Amniotic stem cell (primary cell): ENCODE results near the gene TRAPPC10.

Experiments
- DNase-seq: peaks from one replicate; lab custom pipeline; 2025; lab: John Stamatoyannopoulos, UW

Gene TRAPPC10, protein sequence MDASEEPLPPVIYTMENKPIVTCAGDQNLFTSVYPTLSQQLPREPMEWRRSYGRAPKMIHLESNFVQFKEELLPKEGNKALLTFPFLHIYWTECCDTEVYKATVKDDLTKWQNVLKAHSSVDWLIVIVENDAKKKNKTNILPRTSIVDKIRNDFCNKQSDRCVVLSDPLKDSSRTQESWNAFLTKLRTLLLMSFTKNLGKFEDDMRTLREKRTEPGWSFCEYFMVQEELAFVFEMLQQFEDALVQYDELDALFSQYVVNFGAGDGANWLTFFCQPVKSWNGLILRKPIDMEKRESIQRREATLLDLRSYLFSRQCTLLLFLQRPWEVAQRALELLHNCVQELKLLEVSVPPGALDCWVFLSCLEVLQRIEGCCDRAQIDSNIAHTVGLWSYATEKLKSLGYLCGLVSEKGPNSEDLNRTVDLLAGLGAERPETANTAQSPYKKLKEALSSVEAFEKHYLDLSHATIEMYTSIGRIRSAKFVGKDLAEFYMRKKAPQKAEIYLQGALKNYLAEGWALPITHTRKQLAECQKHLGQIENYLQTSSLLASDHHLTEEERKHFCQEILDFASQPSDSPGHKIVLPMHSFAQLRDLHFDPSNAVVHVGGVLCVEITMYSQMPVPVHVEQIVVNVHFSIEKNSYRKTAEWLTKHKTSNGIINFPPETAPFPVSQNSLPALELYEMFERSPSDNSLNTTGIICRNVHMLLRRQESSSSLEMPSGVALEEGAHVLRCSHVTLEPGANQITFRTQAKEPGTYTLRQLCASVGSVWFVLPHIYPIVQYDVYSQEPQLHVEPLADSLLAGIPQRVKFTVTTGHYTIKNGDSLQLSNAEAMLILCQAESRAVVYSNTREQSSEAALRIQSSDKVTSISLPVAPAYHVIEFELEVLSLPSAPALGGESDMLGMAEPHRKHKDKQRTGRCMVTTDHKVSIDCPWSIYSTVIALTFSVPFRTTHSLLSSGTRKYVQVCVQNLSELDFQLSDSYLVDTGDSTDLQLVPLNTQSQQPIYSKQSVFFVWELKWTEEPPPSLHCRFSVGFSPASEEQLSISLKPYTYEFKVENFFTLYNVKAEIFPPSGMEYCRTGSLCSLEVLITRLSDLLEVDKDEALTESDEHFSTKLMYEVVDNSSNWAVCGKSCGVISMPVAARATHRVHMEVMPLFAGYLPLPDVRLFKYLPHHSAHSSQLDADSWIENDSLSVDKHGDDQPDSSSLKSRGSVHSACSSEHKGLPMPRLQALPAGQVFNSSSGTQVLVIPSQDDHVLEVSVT

DNA sequence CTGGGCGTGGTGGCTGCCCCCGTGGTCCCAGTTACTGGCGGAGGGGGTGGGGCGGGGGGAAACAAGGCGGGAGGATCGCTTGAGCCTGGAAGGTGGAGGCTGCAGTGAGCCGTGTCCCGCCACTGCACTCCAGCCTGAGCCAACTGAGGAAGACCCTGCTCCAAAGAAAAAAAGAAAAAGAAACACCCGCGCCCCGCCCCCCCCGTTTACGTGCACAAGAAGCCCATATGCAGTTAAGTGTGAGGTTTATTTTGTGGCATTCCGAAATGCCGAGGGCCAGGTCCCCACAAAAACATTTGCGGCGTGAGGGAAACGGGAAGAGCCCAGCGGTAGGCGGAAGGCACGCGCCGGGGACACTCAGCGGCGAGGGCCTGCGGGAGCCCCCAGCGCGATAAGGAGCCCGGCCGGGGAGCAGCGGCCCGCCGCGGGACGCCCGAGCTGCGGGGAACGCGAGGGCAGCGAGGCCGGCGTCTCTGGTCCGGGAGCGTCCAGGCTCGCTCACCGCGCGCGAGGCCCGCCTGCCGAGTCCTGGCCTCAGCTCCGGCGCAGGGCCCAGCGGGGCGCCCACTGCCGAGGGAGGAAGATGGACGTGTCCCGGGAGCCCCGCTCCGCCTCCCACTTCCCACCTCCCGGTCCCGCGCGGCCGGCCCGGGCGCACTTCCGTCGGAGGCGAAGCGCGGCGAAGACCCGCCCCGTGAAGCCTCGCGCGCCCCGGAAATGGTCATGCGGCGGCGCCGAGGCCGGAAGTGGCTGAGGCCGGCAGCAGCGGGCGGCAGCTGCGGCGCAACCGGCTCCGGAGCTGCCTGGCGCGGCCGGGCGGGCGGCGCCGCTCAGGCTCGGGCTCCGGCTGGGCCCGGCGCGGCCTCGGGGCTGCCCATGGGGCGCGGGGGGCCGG lies at the start of gene TRAPPC10:
Gene TRAPPC10, plus strand, starts transcription at position 731 of the 895 bp plus-strand sequence. CDS start 185 bp downstream, outside the sequence.
- peak; percentile 89 for DNase-seq

DNA sequence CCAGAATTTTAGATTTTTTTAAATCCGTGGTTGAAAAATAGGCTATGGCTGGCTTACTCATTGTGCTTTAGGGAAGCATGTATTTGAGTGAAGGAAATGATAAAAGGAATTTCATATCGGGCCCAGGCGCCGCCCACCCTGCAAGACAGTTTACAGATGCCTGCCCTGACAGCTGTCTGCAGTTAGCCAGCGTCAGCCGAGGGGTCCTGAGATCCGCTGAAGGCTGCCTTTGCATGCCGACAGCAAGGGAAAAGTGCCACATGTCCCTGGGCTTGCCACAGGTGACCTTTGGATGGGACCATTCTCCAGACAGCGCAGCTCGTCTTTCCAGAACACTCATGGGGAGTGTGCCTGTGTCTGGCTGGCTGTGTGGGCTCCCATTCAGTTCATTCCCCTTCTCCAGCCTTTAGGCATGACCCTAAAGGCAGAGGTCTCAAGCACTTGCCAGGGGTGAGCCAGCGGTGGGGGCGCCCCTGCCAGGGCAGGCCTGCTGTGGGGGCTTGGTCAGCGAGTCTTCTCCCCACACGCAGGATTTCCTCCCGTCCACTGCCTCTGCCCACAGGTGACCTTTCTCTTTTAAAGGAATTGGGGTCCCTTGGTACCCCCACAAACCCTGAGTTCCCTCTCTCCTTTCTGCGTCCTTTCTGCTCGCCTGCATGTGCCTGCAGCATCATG lies 46.1 kb upstream of the TRAPPC10 start:
- DNase-seq = no peak

DNA sequence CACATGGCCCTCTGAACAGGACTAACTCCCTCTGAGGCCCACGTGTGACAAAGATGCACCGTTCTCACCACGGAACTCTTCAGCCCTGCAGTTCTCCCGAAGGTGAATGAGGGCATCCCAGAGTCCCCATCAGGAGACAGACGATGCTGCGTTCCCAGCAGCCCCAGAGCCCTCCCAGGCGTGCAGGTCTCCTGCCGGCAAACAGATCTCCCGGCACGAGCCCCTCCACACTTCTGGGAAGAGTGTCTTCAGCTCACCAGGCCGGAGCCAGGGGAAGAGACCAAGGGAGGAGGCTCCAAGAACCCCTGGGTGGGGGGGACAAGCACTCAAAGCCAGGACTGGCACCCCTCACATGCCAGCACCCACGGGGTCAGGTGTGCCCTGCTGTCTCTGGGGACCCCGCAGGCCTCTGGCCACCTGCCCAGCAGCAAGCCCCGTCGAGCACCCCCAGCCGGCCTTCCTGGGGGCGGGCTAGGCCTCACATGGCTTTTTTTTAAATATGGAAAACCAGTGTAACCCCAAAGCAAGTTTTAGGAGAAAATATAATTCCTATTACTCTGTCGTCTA lies 45.1 kb upstream of the TRAPPC10 start:
- no peak for DNase-seq

DNA sequence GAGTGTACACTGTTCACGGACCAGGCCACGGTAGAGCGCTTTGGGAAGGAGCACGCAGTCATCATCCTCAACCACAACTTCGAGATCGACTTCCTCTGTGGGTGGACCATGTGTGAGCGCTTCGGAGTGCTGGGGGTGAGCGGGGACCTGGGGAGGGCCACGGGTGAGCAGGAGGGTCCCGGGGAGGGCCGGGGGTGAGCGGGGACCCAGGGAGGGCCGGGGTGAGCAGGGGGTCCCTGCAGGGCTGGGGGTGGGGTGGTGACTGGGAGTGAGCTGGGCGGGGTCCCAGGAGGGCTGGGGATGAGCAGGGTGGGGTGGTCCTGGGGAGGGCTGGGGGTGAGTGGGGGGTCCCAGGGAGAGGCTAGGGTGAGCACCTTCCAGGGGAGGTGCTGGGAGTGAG lies 44.1 kb upstream of the TRAPPC10 start:
- no peak for DNase-seq

DNA sequence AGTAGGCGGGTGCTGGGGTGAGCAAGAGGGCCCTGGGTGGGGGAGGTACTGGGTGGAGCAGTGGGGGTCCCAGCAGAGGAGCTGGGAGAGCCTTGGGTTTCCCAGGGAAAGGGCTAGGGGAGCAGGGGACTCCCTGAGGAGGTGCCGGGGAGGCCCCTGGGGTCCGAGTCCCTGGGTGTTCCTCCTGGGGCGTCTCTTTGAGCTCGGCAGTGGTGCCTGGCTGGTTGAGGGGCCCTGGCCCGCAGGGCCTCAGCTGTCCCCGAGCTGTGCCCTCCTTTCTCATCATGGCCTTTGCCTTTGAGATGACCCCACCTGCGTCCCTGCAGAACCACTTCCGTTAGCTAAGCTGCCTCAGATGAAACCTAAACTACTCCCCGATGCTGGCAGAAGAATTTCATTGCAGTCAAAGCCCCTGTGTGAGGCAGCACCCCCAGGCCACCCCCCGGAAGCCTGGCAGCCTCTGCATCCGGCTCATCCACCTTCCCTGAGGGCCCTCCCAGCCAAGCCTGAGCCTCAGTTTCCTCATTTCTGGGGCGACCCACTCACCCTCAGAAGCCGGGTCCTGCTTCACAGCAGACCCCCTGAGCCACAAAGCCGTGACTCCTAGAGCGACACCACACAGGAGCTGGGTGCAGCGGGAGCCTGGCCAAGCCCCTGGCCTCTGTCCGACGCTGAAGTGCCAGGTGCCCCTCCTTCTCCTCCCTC lies 43.5 kb upstream of the TRAPPC10 start:
- DNase-seq = no peak

DNA sequence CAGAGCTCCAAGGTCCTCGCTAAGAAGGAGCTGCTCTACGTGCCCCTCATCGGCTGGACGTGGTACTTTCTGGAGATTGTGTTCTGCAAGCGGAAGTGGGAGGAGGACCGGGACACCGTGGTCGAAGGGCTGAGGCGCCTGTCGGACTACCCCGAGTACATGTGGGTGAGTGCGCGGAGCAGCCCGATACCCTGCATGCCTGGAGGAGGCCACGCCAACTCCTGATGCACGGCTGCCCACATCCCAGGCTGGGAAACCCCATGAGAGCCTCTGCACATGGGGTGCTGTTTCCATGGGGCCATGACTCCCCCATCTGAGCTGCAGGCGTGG lies 43.0 kb upstream of the TRAPPC10 start:
- no peak for DNase-seq

DNA sequence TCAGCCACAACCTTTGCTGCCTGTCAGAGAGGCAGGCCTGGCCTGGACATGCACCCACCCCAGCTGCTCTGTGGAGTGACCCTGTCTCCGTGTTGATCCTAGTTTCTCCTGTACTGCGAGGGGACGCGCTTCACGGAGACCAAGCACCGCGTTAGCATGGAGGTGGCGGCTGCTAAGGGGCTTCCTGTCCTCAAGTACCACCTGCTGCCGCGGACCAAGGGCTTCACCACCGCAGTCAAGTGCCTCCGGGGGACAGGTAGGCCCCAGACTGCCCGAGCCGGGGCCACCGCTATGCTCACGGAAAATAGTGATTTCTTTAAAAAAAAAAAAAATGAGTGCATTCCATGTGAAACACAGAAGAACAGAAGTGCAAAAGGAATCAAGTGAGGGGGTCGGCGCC lies 41.6 kb upstream of the TRAPPC10 start:
- DNase-seq = no peak

DNA sequence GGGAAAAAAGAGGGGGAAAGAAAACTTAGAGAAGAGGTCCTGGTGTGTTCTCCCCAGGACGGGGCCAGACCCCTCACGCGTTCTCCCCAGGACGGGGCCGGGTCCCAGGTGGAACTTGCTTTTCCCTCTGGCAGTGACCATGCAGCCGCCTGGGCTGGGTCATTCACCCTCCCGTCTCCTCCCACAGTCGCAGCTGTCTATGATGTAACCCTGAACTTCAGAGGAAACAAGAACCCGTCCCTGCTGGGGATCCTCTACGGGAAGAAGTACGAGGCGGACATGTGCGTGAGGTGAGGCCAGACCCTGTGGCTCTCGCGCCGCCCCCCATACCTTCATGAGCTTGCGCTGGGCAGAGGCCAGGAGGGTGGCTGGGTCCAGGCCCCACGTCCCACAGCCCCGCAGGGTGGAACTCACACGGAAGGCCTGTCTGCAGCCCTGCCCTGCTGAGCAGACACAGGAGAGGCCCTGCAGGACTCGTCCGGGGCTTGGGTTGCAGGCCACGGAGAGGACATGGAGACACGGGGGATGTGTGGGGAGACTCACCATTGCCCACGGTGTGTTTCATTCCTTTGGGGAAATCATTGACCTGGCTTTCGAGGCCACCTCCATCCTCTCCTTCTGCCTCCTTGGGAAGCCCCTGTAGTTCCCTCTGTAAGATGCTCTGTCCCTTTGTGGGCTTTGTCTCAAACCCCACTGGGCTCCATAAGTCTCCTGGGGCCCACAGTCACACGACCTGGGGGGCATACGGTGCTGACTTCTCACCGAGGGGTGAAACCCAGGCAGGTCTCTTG lies 40.7 kb upstream of the TRAPPC10 start:
- no peak for DNase-seq

DNA sequence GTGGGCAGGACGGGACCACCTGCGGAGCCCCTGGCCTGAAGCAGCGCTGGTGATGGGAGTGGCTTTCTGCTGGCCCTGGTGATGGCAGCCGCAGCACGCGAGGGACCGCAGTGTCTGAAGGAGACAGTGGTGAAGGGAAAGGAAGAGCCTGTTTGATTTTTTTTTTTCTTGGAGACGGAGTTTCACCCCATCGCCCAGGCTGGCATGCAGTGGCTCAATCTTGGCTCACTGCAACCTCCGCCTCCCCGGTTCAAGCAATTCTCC lies 40.2 kb upstream of the TRAPPC10 start:
- no peak for DNase-seq

DNA sequence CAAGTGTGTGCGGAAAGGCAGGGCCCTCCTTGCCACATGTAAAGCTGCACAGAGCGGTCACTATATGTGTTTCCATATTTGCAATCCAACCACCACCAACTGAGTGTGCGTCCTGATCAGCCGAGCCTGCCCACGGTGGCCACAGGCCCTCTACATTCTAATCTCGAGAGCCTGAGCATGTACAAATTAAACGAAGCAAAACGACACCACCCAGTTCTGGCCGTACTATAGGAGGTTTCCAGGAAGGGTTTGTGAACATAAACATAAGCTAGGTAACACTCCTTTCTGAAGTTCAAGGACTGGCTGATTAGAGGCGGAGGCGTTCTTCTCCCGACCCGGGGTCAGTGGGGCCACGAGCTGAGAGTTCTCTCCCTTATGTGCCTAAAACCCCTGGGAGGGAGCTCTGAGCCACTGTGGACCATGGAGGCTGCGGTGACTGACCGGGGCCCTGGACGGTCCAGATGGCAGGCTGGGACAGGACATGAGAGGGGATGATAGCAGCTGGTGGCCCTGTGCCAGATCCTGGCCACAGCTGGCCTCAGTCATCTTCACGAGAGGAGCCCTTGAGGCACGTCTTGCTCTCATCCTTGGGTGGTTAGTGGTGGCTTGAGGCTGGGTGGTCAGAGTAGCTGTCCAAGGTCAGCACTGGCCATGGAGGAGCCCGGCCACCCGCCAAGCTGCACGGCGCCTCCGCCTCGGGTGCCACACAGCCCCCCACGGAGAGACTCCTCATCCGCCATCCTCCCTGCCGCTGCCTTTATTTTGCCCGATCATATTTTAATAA lies 39.1 kb upstream of the TRAPPC10 start:
- DNase-seq = no peak

DNA sequence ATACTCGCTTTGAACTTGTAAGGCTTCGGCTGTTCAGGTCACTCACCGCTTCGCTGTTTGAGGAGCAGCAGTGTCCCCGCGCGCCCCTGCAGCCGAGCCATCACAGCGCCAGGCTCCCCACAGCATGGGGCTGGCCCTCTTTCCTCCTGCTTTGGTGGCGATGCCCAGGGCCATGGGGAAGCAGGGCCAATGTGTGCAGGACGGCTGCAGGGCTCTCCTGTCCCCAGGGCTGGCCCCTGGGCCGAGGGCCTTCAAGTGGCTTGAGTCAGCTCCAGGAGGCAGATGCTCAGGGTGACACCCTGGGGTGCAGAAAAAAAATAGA lies 38.5 kb upstream of the TRAPPC10 start:
- no peak for DNase-seq

DNA sequence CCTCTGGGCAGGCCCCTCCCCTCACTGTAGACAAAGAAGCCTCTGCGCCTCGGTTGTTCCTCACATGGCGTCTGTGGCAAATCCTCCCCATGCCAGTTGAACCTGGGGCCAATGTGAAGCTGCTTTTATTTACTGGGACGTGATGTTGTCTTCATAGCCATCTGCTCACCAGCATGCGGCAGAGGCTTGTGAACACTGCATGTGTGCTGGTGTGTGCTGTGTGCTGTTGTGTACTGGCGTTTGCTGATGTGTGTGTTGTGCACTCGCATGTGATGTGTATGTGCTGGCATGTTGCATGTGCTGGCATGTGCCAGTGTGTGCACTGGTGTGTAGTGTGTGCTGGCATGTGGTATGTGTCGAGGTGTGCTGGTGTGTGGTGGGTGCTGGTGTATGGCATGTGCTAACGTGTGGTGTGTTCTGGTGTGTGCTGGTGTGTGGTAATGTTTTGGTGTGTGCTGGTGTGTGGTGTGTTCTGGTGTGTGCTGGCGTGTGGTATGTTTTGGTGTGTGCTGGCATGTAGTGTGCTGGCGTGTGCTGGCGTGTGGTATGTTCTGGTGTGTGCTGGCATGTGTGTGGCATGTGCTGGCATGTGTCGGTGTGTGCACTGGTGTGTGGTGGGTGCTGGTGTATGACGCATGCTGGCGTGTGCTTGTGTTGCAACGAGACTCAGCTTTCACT lies 37.2 kb upstream of the TRAPPC10 start:
- DNase-seq = no peak

DNA sequence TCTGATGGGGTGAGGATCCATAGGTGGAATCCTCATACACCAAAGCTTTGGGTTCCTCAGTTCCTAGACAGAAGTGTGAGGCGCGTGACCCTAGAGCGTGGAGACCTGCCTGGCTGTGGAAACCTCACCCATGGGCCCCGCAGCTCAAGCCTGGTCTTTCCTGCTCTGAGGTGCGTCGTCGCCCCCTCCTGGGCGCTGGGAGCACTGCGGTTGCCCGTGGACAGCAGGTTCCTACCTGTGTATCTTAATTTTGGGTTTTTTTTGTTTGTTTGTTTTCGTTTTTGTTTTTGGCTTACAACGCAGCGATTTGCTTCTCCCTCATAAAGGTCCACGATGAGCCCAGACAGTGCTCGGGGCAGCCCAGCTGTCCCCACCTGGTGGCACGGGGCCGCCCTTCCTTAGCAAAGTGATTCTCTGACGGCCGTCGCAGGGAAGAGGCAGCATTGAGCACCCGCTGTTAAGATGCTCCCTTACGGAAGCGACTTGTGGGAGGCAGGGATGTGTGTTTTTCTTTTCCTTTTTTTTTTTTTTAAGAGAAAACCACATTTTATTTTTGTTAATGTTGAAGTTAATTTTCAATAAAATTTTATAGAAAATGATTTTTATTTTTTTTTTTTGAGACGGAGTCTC lies 36.5 kb upstream of the TRAPPC10 start:
- DNase-seq = no peak

DNA sequence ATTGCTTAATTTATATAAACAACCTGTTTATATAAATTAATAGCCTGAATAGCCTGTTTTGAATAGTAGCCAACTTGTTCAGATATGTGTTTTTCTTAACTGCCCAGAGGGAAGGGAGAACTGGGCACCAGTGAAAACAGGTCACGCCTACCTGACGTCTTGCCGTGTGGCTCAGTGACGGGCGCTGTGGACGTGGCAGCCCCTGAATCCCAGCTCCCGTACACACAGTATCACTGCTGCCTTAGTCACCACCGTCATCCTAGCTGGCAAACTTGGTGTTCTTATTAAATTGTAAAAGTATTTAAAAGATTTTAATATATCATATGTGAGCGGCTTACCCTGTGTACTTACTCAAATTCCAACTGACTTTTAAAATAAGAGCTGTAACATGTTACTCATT lies 35.4 kb upstream of the TRAPPC10 start:
- no peak for DNase-seq

DNA sequence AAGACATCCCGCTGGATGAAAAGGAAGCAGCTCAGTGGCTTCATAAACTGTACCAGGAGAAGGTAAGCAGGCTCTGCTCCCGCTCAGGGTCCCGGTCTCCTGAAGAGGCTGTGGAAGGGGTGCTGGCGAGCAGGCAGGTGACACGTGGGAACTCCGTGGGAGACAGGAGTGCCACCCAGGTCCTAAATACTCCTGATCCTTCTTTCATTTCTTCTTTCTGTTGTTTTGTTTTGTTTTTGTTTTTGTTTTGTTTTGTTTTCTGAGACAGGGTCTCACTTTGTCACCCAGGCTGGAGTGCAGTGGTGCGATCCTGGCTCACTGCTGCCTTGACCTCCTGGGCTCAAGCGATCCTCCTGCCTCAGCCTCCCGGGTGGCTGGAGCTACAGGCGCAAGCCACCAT lies 34.0 kb upstream of the TRAPPC10 start:
- no peak for DNase-seq

DNA sequence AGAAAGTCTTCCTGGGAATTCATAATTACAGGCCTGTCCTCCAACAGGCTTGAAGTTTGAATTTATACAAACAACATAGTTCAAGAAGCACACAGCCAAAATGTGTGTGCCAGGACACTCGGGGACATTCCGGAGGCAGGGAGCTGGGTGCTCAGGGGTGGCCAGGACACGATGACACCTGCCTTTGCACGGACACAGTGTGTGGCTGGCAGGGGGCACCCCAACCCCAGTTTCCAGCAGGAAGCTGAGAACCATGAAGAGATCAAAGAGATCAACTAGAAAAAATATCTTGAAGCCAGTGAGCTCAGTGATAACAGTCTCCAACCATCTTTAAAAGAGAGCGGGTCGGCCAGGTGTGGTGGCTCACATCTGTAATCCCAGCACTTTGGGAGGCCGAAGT lies 32.5 kb upstream of the TRAPPC10 start:
- DNase-seq = no peak

DNA sequence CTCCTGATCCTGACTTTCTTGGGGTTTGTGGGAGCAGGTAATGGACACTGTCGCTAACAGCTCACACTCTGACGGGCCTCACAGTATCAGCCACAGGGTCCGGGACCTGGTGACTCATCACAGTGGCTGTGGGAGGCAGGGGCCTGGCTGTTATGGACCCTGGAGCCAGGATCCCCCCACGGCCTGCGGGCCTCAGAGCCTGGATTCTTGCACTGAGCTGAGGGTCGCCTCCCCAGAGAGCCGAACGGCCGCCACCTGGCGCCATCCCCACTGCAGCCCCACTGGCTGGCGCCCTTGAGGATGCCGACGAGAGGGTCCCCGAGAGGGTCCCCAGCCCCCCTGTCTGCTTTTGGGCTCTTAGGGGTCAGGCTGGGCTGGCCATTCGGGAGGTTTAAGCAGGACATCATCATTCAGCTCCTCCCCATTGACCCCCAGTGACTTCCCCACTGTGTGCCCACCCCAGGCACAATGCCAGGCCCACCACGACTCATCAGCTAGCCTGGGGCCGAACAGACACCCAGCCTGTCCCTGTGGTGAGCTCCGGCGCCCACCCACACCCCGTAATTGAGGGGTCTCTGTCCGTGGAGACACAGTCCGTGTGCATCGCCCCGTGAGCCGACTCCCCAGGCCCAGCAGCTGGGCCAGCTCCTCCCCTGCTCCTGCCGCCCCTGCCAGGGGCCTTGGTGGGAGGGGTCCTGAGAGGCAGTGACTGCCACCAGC lies 30.8 kb upstream of the TRAPPC10 start:
- no peak for DNase-seq
